GM23338 (cell line): ENCODE data around the gene PTPRE. TPM values are rescaled to one million over a fixed set of nuclear protein-coding genes. Genes with fewer than 3 reads are reported as not detected.
A peak's percentile ranks its signal among the peaks of the same experiment; 100 is the strongest.

Experiments used
- ATAC-seq: fragments of 200-7000 bp; cut with Tn5 transposase; 3 replicates; pipeline ENCODE4 v1.9.1; 2020
- DNase-seq: peaks from one replicate; pipeline ENCODE4 v3.0.0-alpha.2; 2015; ENCODE audit warnings: low spot score
- H2AFZ ChIP-seq: fragments of 200-600 bp; sonication (generic); 2 replicates; pipeline ENCODE4 v1.8.0; 2016; ENCODE audit warnings: antibody characterized with exemption, mild to moderate bottlenecking, moderate library complexity
- H3F3A ChIP-seq: fragments of 200-600 bp; sonication (generic); replicated peaks from 2 replicates; pipeline ENCODE4 v1.8.0; 2017; ENCODE audit warnings: antibody characterized with exemption, mixed run types, low read depth
- H3K27ac ChIP-seq: fragments of 200-600 bp; sonication (generic); 2 replicates; pipeline ENCODE4 v1.6.1; 2016; ENCODE audit warnings: low read depth
- H3K27me3 ChIP-seq: fragments of 200-600 bp; sonication (generic); 2 replicates; pipeline ENCODE4 v1.8.0; 2016; ENCODE audit warnings: mild to moderate bottlenecking, mixed run types, moderate library complexity; ENCODE audit not compliant: insufficient read depth
- H3K36me3 ChIP-seq: fragments of 200-600 bp; sonication (generic); 2 replicates; pipeline ENCODE4 v1.8.0; 2016; ENCODE audit warnings: mild to moderate bottlenecking; ENCODE audit not compliant: insufficient read depth
- H3K4me1 ChIP-seq: fragments of 200-600 bp; sonication (generic); 2 replicates; pipeline ENCODE4 v1.8.0; 2016; ENCODE audit warnings: mild to moderate bottlenecking, moderate library complexity; ENCODE audit not compliant: insufficient read depth
- H3K4me2 ChIP-seq: fragments of 200-600 bp; sonication (generic); 2 replicates; pipeline ENCODE4 v1.7.1; 2017; ENCODE audit warnings: mixed run types
- H3K4me3 ChIP-seq: fragments of 200-600 bp; sonication (generic); 2 replicates; pipeline ENCODE4 v1.6.1; 2016; ENCODE audit warnings: mixed run types
- H3K79me2 ChIP-seq: fragments of 200-600 bp; sonication (generic); replicated peaks from 2 replicates; pipeline ENCODE4 v1.8.0; 2017; ENCODE audit warnings: mild to moderate bottlenecking; ENCODE audit not compliant: insufficient read depth
- H3K9me2 ChIP-seq: fragments of 200-600 bp; sonication (generic); 2 replicates; pipeline ENCODE4 v1.8.0; 2017; ENCODE audit not compliant: insufficient read depth
- H4K20me1 ChIP-seq: fragments of 200-600 bp; sonication (generic); replicated peaks from 2 replicates; pipeline ENCODE4 v1.8.0; 2017; ENCODE audit warnings: mild to moderate bottlenecking; ENCODE audit not compliant: insufficient read depth
- H3K27ac Mint-ChIP-seq: 2 replicates; pipeline ENCODE4 v1.8.0; 2020; ENCODE audit warnings: inconsistent platforms, mild to moderate bottlenecking, moderate library complexity, mixed read lengths
- H3K27me3 Mint-ChIP-seq: 3 replicates; pipeline ENCODE4 v1.8.0; 2022; ENCODE audit warnings: low read depth, mild to moderate bottlenecking, moderate library complexity, mixed read lengths, inconsistent platforms; ENCODE audit not compliant: insufficient read depth, poor library complexity
- H3K36me3 Mint-ChIP-seq: 3 replicates; pipeline ENCODE4 v1.8.0; 2021; ENCODE audit warnings: low read depth, mild to moderate bottlenecking, inconsistent platforms, moderate library complexity, mixed read lengths
- H3K4me1 Mint-ChIP-seq: 3 replicates; pipeline ENCODE4 v1.8.0; 2020; ENCODE audit warnings: mild to moderate bottlenecking, inconsistent platforms, mixed read lengths
- H3K4me3 Mint-ChIP-seq: 3 replicates; pipeline ENCODE4 v1.8.0; 2021; ENCODE audit warnings: moderate library complexity, mild to moderate bottlenecking, inconsistent platforms, mixed read lengths
- H3K9me3 Mint-ChIP-seq: 3 replicates; pipeline ENCODE4 v1.8.0; 2020; ENCODE audit warnings: moderate library complexity, mild to moderate bottlenecking, inconsistent platforms, mixed read lengths
- CREB1 ChIP-seq: fragments of 250-450 bp; sonication (Bioruptor Pico); IDR thresholded peaks from 2 replicates; pipeline ENCODE4 v1.5.0; 2020; ENCODE audit warnings: low read depth, mild to moderate bottlenecking, moderate library complexity
- EZH2 ChIP-seq: fragments of 200-600 bp; sonication (generic); IDR thresholded peaks from one replicate; pipeline ENCODE4 v1.8.0; 2017; ENCODE audit warnings: antibody characterized with exemption, mild to moderate bottlenecking, low read depth; ENCODE audit not compliant: unreplicated experiment
- EZH2phosphoT487 ChIP-seq: fragments of 200-600 bp; sonication (generic); IDR thresholded peaks from one replicate; pipeline ENCODE4 v1.8.1; 2018; ENCODE audit warnings: antibody characterized with exemption; ENCODE audit not compliant: unreplicated experiment
- POLR2AphosphoS5 ChIP-seq: IDR thresholded peaks from 2 replicates; pipeline ENCODE4 v1.6.1; 2016; ENCODE audit warnings: antibody characterized with exemption, low read depth
- STAT1 ChIP-seq: IDR thresholded peaks from one replicate; pipeline ENCODE4 v1.6.1; 2016; ENCODE audit warnings: antibody characterized with exemption; ENCODE audit not compliant: unreplicated experiment
- ZNF331 ChIP-seq: fragments of 250-450 bp; sonication (Bioruptor Pico); IDR thresholded peaks from 2 replicates; pipeline ENCODE4 v1.5.0; 2020; ENCODE audit warnings: low read depth, mild to moderate bottlenecking, moderate library complexity
- polyA plus RNA-seq: library from polyadenylated mRNA; unstranded; fragments of >200 nt; fragmentation: Nextera tagmentation; extraction: Ambion mirVana; gene quantifications from 2 replicates; pipeline ENCODE4 v1.2.1, GENCODE V29; 2016
- total RNA-seq: library from RNA; depleted of rRNA; stranded (reverse); fragments of >200 nt; shearing (Covaris generic); gene quantifications from 2 replicates; pipeline ENCODE4 v1.2.3, GENCODE V29; 2014
- TF ChIP-seq, protein P1 (sequence below): IDR thresholded peaks from 2 replicates; pipeline ENCODE4 v1.6.1; 2016; ENCODE audit warnings: antibody characterized with exemption
- TF ChIP-seq, protein P2 (sequence below), 2 experiments: fragments of 200-600 bp in 1 of 2; sonication (generic) in 1 of 2; conservative IDR thresholded peaks; 2 replicates each; pipeline versions ENCODE4 v1.5.1 to v1.6.1; 2016 to 2017; ENCODE audit warnings: antibody characterized with exemption in 2 of 2, low read depth in 2 of 2, mild to moderate bottlenecking in 2 of 2, moderate library complexity in 1 of 2

Gene PTPRE
- total and polyA plus RNA-seq, 2 experiments from 2014 or later = 0.34 to 0.42 TPM

DNA sequence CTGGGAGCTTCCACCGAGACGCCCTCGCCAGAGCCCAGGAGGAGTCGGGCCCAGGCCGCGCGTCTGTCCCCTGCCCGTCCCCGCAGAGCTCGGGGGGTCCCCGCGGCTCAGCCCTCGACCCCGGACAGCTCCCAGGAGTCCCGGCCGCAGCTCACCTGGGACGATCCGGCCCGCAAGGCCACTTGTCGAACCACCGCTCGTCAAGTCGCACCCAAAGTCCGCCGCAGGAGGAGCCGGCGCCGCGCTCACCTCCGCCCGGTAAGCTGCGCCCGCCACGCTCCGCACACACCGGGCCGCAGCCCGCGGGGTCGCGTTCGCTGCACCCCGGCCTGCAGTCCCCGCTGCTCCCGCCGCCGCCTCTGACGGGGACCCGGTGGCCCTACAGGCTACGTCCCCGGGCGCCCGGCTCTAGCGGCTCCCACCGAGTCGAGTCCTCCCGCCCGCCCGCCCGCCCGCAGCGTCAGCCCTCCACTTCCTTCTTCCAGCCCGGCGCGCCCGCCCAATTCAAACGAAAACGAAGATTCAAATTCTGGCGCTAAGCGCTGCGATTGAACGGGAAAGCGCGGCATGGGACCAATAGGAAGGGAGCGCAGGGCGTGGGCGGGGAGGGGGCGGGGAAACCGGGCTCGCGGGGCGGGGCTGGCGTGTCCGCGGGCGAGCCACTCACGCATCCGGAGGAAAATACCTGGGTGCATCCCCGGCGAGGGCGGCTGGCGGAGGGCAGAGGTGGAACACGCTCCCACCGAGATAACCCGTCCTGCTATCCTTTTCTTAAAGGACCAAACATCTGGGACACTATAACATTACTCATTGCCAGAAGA, 219.3 kb downstream of the PTPRE start, which contains the start of gene MKI67:
Gene MKI67 (minus strand): TSS at position 480 of the 821 bp plus-strand sequence. CDS start 756 bp downstream, outside the sequence.
- peaks cover 20% of the 10 kb centered on the region; the same call in 2 of the 3 replicates for H3K36me3 Mint-ChIP-seq
- H3K9me3 Mint-ChIP-seq = no peaks in the 10 kb centered on the region
- H3K27ac Mint-ChIP-seq = no peak within 1 kb of the TSS
- no peak within 1 kb of the TSS for H3K27ac ChIP-seq
- peaks cover 8% of the 10 kb centered on the region for H3K27me3 Mint-ChIP-seq
- DNase-seq (peak; percentile 97), ATAC-seq (peak; percentile 83)
- peak within 1 kb of the TSS; percentile 94 for H3K4me3 ChIP-seq
- no peaks in the 10 kb centered on the region for H3K9me2 ChIP-seq
- no peaks in the 10 kb centered on the region for H3K27me3 ChIP-seq
- peaks cover 24% of the 10 kb centered on the region for H3K4me1 ChIP-seq
- H3K4me3 Mint-ChIP-seq = peak within 1 kb of the TSS; percentile 92
- H3K36me3 ChIP-seq = peaks cover 12% of the 10 kb centered on the region
- H3K4me1 Mint-ChIP-seq = peaks cover 24% of the 10 kb centered on the region
- TF ChIP-seq CREB1 (CRISPR knock-in tag) = no peak
- peak; percentile 66 for TF ChIP-seq POLR2AphosphoS5
- peaks cover 45% of the 10 kb centered on the region for H3K79me2 ChIP-seq
- no peaks in the 10 kb centered on the region for H3F3A ChIP-seq
- peak within 1 kb of the TSS; percentile 97 for H3K4me2 ChIP-seq
- H4K20me1 ChIP-seq = peaks cover 25% of the 10 kb centered on the region
- peak within 1 kb of the TSS; percentile 97 for H2AFZ ChIP-seq

DNA sequence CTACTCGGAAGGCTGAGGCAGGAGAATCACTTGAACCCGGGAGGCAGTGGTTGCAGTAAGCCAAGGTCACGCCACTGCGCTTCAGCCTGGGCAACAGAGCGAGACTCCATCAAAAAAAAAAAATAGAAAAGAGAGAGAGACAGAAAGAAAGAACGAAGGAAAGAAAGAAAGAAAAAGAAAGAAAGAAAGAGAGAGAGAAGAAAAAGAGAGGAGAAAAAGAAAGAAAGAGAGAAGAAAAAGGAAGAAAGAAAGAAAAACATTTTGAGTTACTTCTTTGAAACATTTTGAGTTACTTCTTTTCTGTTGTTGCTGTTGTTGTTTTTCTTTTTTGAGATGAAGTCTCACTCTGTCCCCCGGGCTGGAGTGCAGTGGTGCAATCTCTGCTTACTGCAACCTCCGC, 221.7 kb downstream of the PTPRE start:
- H3K4me1 Mint-ChIP-seq = peaks cover 23% of the 10 kb centered on the region
- H3K9me3 Mint-ChIP-seq = no peaks in the 10 kb centered on the region
- H3K27me3 ChIP-seq = no peaks in the 10 kb centered on the region
- peaks cover 23% of the 10 kb centered on the region for H3K4me1 ChIP-seq
- no peak overlapping the region for H3K27ac Mint-ChIP-seq
- H3K9me2 ChIP-seq = no peaks in the 10 kb centered on the region
- H3K4me3 ChIP-seq = no peak overlapping the region
- H3K79me2 ChIP-seq = peaks cover 23% of the 10 kb centered on the region
- H3K27ac ChIP-seq = no peak overlapping the region
- DNase-seq (no peak), ATAC-seq (no peak)
- no peaks in the 10 kb centered on the region for H3K36me3 ChIP-seq
- H4K20me1 ChIP-seq = peaks cover 20% of the 10 kb centered on the region
- H3F3A ChIP-seq = no peaks in the 10 kb centered on the region
- H3K27me3 Mint-ChIP-seq = peaks cover 8% of the 10 kb centered on the region
- no peak overlapping the region for H3K4me3 Mint-ChIP-seq
- H3K36me3 Mint-ChIP-seq = peaks cover 4% of the 10 kb centered on the region; the same call in 1 of the 3 replicates
- no peak overlapping the region for H3K4me2 ChIP-seq
- no peak for TF ChIP-seq EZH2phosphoT487
- TF ChIP-seq, protein P1, sequence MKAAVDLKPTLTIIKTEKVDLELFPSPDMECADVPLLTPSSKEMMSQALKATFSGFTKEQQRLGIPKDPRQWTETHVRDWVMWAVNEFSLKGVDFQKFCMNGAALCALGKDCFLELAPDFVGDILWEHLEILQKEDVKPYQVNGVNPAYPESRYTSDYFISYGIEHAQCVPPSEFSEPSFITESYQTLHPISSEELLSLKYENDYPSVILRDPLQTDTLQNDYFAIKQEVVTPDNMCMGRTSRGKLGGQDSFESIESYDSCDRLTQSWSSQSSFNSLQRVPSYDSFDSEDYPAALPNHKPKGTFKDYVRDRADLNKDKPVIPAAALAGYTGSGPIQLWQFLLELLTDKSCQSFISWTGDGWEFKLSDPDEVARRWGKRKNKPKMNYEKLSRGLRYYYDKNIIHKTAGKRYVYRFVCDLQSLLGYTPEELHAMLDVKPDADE = no peak
- TF ChIP-seq EZH2 = no peak
- TF ChIP-seq CREB1 (CRISPR knock-in tag) = no peak
- TF ChIP-seq, protein P2, sequence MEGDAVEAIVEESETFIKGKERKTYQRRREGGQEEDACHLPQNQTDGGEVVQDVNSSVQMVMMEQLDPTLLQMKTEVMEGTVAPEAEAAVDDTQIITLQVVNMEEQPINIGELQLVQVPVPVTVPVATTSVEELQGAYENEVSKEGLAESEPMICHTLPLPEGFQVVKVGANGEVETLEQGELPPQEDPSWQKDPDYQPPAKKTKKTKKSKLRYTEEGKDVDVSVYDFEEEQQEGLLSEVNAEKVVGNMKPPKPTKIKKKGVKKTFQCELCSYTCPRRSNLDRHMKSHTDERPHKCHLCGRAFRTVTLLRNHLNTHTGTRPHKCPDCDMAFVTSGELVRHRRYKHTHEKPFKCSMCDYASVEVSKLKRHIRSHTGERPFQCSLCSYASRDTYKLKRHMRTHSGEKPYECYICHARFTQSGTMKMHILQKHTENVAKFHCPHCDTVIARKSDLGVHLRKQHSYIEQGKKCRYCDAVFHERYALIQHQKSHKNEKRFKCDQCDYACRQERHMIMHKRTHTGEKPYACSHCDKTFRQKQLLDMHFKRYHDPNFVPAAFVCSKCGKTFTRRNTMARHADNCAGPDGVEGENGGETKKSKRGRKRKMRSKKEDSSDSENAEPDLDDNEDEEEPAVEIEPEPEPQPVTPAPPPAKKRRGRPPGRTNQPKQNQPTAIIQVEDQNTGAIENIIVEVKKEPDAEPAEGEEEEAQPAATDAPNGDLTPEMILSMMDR (conservative IDR thresholded peaks at IDR 0.05; ENCODE audit: low read depth in 2 of 2) = no peak
- no peak for TF ChIP-seq STAT1
- no peak for TF ChIP-seq ZNF331 (CRISPR knock-in tag)
- H2AFZ ChIP-seq = no peak overlapping the region
